Heart left ventricle (tissue), 16 donors: ENCODE measurements around the gene PINK1. TPM values are rescaled to one million over a fixed set of nuclear protein-coding genes. Genes with fewer than 3 reads are reported as not detected.
A peak's percentile ranks its signal among the peaks of the same experiment; 100 is the strongest.

Experiments used
- ATAC-seq, 4 donors: fragments of 200-7000 bp; cut with Tn5 transposase; one replicate each; pipeline ENCODE4 v1.9.1; 2020 to 2022; ENCODE audit warnings: moderate library complexity in 4 of 4, mild to moderate bottlenecking in 3 of 4, moderate number of reproducible peaks in 1 of 4
- DNase-seq, 5 donors: peaks; one replicate each; pipeline ENCODE4 v3.0.0-alpha.2; 2020
- H3K27ac ChIP-seq, 12 donors: fragments of 200-600 bp; sonication (generic) in 4 of 12; one replicate each; pipeline versions ENCODE4 v1.5.0 to v1.8.0; 2016 to 2022; ENCODE audit warnings: mild to moderate bottlenecking in 2 of 12
- H3K27me3 ChIP-seq, 9 donors: fragments of 200-600 bp; sonication (generic) in 2 of 9; one replicate each; pipeline versions ENCODE4 v1.5.1 to v1.8.0; 2016 to 2022; ENCODE audit warnings: mild to moderate bottlenecking in 3 of 9
- H3K36me3 ChIP-seq, 9 donors: fragments of 200-600 bp; sonication (generic) in 2 of 9; one replicate each; pipeline versions ENCODE4 v1.5.0 to v1.8.0; 2018 to 2022; ENCODE audit warnings: mild to moderate bottlenecking in 2 of 9
- H3K4me1 ChIP-seq, 12 donors: fragments of 200-600 bp; sonication (generic) in 4 of 12; one replicate each; pipeline versions ENCODE4 v1.5.0 to v1.8.0; 2016 to 2022; ENCODE audit warnings: mild to moderate bottlenecking in 3 of 12
- H3K4me3 ChIP-seq, 12 donors: fragments of 200-600 bp; sonication (generic) in 4 of 12; one replicate each; pipeline versions ENCODE4 v1.5.0 to v1.8.0; 2017 to 2022; ENCODE audit warnings: mild to moderate bottlenecking in 9 of 12, moderate library complexity in 4 of 12
- H3K9me3 ChIP-seq, 12 donors: fragments of 200-600 bp; sonication (generic) in 4 of 12; one replicate each; pipeline versions ENCODE4 v1.5.0 to v1.8.0; 2016 to 2022; ENCODE audit warnings: mild to moderate bottlenecking in 1 of 12
- CTCF ChIP-seq, 12 donors: fragments of 200-600 bp; sonication (generic) in 4 of 12; IDR thresholded peaks; one replicate each; pipeline versions ENCODE4 v1.5.0 to v1.8.0; 2018 to 2022; ENCODE audit warnings: antibody characterized with exemption in 12 of 12, mild to moderate bottlenecking in 5 of 12
- POLR2A ChIP-seq, 2 donors: fragments of 450-650 bp; IDR thresholded peaks; one replicate each; pipeline ENCODE4 v1.6.1; 2017; ENCODE audit warnings: antibody characterized with exemption in 2 of 2, mild to moderate bottlenecking in 2 of 2, moderate library complexity in 2 of 2
- whole genome bisulfite sequencing, 4 donors: extraction: QIAGEN DNeasy Blood & Tissue Kit in 2 of 4; methylation state at CpG; one replicate each; pipeline versions ENCODE4 v1.1.5 to v1.1.7; 2013 to 2018; 5-methylcytosine and 5-hydroxymethylcytosine counted together
- intact Hi-C, 10 donors: fragments of 100-400 bp; cut with DNase I; formaldehyde crosslinking; loops; one replicate each; pipeline versions ENCODE4 v1.11.1 to v1.14.2; 2022
- polyA plus RNA-seq, 2 donors: library from polyadenylated mRNA; stranded (reverse); fragments of 200-250 nt; gene quantifications; one replicate each; pipeline ENCODE4 v1.2.3, GENCODE V29; 2013
- total RNA-seq, 9 donors: library from RNA; depleted of rRNA in 2 of 9; stranded (reverse); fragments of >200 nt in 2 of 9; fragmentation: NEBNext Ultra II Directional in 3 of 9; extraction: Animal tissue kit (Norgen Biotek cat#: 25700) in 3 of 9; gene quantifications; one replicate each; pipeline versions ENCODE4 v1.1.0 to v1.2.4, GENCODE V29; 2016 to 2023
- donor health status: ischemic (EF 13 %, LVEDD 7.1; RV severe dilation, severe dysfunction).
- donor health status: healthy with polysubstance abuse.
- donor health status: DM: no; HTN: yes; CAD: no.
- donor health status: DM: no; HTN: no; CAD: no.
- donor health status: ischemic (EF 25% LVEDD 6.9; RV normal size, moderate dysfunction).
- donor health status: ischemic (EF 25% LVEDD 5.7; RV mildly dilated, moderate dysfunction).
- donor health status: healthy.
- donor health status: DM: yes; HTN: yes; CAD: no.
- donor health status: ischemic (EF 35%, LVEDD 5.7; RV mildly dilated, moderate dysfunction).
- donor health status: nonischemic (EF 11% LVEDD 7.7; RV severe dilation, severe dysfunction).
- donor health status: DM: yes; HTN: yes; CAD: no.
- donor health status: PGD.
- donor health status: ischemic (EF 29% LVEDD 5.4; RV normal size, mild dysfunction).
- donor health status: nonischemic (EF 23%, LVEDD 6.1; RV moderate dilation, normal function).

PINK1 gene
- total and polyA plus RNA-seq, 11 donors: 147 to 418 (median 258) TPM

DNA sequence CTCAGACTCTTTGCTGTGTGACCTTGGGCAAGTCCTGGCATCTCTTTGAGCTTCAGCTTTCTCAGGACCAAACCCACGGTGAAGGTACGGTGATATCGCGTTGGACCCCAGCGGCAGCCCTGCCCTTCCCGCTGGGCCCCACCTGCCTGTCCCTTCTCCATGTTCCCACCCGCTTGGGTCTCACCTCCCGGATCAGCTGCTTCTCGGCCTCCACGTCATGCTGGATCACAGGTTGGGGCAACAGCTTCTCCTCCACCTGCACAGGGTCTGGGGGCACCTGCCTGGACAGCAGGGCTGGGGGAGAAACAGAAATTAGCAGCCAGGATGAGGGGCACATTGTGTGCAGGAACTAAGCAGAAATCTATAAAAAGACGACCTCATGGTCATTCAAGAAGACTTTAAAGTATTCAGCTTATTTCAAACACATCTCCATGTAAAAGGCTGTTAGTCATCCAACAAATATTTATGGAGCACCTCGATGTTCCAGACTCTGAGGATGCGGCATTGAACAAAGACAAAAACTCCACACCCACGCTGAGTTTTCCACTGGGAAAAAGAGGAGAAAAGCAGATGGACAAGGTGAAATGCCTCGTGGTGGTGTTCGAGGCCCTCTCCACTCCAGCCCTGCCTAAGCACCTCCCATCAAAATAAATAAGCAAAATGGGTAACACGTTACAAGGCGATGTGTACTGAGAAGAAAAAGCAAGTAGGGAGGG lies 65.1 kb downstream of the PINK1 start:
- Histone ChIP-seq H3K9me3 (no peaks in the 10 kb centered on the region), H3K4me3 (no peak overlapping the region), H3K27me3 (no peaks in the 10 kb centered on the region), H3K4me1 (peaks cover 0 to 17% (median 5%) of the 10 kb centered on the region in 12 donors), H3K27ac (no peak overlapping the region), H3K36me3 (no peaks in the 10 kb centered on the region)
- ATAC-seq (no peak), DNase-seq (peak in 1 of 5 donors; percentile 52)
- 85 to 90% (median 87%) methylated on average over 18 of the region's 18 CpGs for WGBS, 4 donors
- intact Hi-C loops: loop anchor here in 7 of 10 donors (5.0 to 10.0 kb wide), 6 partner anchors 34 to 666 kb away; partner anchors contain the start of genes HP1BP3 (in 1 of the 7) and SH2D5 (in 1 of the 7)
- no peak for TF ChIP-seq POLR2A (IDR thresholded peaks at IDR 0.05)

DNA sequence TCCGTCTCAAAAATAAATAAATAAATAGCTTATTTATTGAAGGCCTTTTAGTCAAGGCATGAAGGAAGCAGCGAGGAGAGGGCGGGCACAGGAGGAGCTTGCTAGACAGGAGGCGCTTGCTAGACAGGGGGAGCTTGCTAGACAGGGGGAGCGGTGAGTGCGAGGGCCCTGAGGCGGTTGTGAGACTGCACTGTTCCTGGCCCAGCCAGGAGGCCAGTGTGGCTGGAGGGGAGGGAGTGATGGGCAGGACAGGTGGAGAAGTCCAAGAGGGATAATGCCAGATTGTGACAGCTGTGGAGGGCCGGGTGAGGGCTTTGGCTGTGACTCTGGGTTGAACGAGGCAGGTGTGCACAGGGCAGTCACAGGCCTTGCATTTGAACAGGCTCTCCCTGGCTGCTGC lies 66.3 kb downstream of the PINK1 start:
- intact Hi-C loops: loop anchor here in 7 of 10 donors (5.0 to 10.0 kb wide), 6 partner anchors 33 to 665 kb away; partner anchors contain the start of genes HP1BP3 (in 1 of the 7) and SH2D5 (in 1 of the 7)
- WGBS, 4 donors: 90 to 92% (median 92%) methylated on average over 9 of the region's 9 CpGs
- H3K27me3 ChIP-seq: no peaks in the 10 kb centered on the region
- no peaks in the 10 kb centered on the region for H3K36me3 ChIP-seq
- no peak overlapping the region for H3K4me3 ChIP-seq
- TF ChIP-seq CTCF (IDR thresholded peaks at IDR 0.05): no peak
- no peak for TF ChIP-seq POLR2A (IDR thresholded peaks at IDR 0.05)
- no peaks in the 10 kb centered on the region for H3K9me3 ChIP-seq
- DNase-seq (peak in 1 of 5 donors; percentile 56), ATAC-seq (no peak)
- H3K27ac ChIP-seq: no peak overlapping the region
- peaks cover 0 to 17% (median 5%) of the 10 kb centered on the region in 12 donors for H3K4me1 ChIP-seq

GRCh38 chr1:20700636-20701215 lies 67.5 kb downstream of the PINK1 start:
- no peaks in the 10 kb centered on the region for H3K9me3 ChIP-seq
- WGBS, 4 donors: 86 to 93% (median 89%) methylated on average over 17 of the region's 17 CpGs

More at GRCh38 chr1:20700636-20701215, 67.5 kb downstream of the PINK1 start:
- Histone ChIP-seq H3K4me3 (no peak overlapping the region), H3K27ac (no peak overlapping the region), H3K36me3 (no peaks in the 10 kb centered on the region), H3K27me3 (no peaks in the 10 kb centered on the region), H3K4me1 (peaks cover 0 to 17% (median 5%) of the 10 kb centered on the region in 12 donors)
- TF ChIP-seq CTCF (IDR thresholded peaks at IDR 0.05): no peak
- intact Hi-C loops: no loop called here
- no peak for ATAC-seq
- DNase-seq: peak in 1 of 5 donors; percentile 40

Other genes starting within 250 kb of the PINK1 start
- 10 to 100 TPM in 1 of 9 donors, 1 to 10 TPM in 8; 4.2 to 10.0 (median 7.3) TPM for gene CAMK2N1, start 147.2 kb upstream of the PINK1 start, total RNA-seq
- gene CAMK2N1, start 147.2 kb upstream of the PINK1 start, polyA plus RNA-seq: 1 to 10 TPM; 3.8 to 5.7 TPM
- gene MUL1, start 125.3 kb upstream of the PINK1 start, total RNA-seq: 10 to 100 TPM; 34.5 to 57.1 (median 41.2) TPM
- 10 to 100 TPM; 12.4 to 57.3 TPM for gene MUL1, start 125.3 kb upstream of the PINK1 start, polyA plus RNA-seq
- gene FAM43B, start 80.9 kb upstream of the PINK1 start, total RNA-seq: 1 to 10 TPM; 1.4 to 5.2 (median 2.9) TPM
- gene FAM43B, start 80.9 kb upstream of the PINK1 start, polyA plus RNA-seq: 1 to 10 TPM; 1.2 to 1.9 TPM
- gene CDA, start 44.4 kb upstream of the PINK1 start, total RNA-seq: 1 to 10 TPM in 7 of 9 donors, under 1 TPM in 2; 0.63 to 7.6 (median 2.8) TPM
- gene CDA, start 44.4 kb upstream of the PINK1 start, polyA plus RNA-seq: 1 to 10 TPM; 2.9 to 5.1 TPM
- gene DDOST, start 27.9 kb downstream of the PINK1 start, total RNA-seq: 100 to 1,000 TPM; 110 to 175 (median 128) TPM
- gene DDOST, start 27.9 kb downstream of the PINK1 start, polyA plus RNA-seq: 100 to 1,000 TPM in 1 of 2 donors, 10 to 100 TPM in 1; 88.9 to 211 TPM
- 1 to 10 TPM; 1.6 to 9.3 (median 3.2) TPM for gene KIF17, start 84.5 kb downstream of the PINK1 start, total RNA-seq
- gene KIF17, start 84.5 kb downstream of the PINK1 start, polyA plus RNA-seq: 1 to 10 TPM; 3.4 to 7.2 TPM
- gene SH2D5, start 99.2 kb downstream of the PINK1 start, total RNA-seq: under 1 TPM in 2 of 9 donors, not detected in 7; 0.30 to 0.67 TPM
- 10 to 100 TPM in 1 of 2 donors, not detected in 1; 12.4 TPM for gene SH2D5, start 99.2 kb downstream of the PINK1 start, polyA plus RNA-seq
- 100 to 1,000 TPM in 7 of 9 donors, 10 to 100 TPM in 2; 90.1 to 152 (median 132) TPM for gene HP1BP3, start 153.8 kb downstream of the PINK1 start, total RNA-seq
- gene HP1BP3, start 153.8 kb downstream of the PINK1 start, polyA plus RNA-seq: 10 to 100 TPM; 37.9 to 94.6 TPM